Stimulated activated CD4-positive, alpha-beta T cell treated with anti-CD3 and anti-CD28 coated beads, TNF-alpha, amount 100 ng/mL, for 4 hours (primary cell): ENCODE measurements around the gene FAM3B.
A peak's percentile ranks its signal among the peaks of the same experiment; 100 is the strongest.
"Not testable (repeated sequence)": the region's sequence is repeated elsewhere in the genome, so short reads cannot be mapped to it uniquely, and the experiment has no call there.

Experiments used
- DNase-seq, 3 experiments: peaks; one replicate each; pipeline ENCODE4 v3.0.0-alpha.2; 2020; ENCODE audit warnings: low read depth in 3 of 3

FAM3B gene

DNA sequence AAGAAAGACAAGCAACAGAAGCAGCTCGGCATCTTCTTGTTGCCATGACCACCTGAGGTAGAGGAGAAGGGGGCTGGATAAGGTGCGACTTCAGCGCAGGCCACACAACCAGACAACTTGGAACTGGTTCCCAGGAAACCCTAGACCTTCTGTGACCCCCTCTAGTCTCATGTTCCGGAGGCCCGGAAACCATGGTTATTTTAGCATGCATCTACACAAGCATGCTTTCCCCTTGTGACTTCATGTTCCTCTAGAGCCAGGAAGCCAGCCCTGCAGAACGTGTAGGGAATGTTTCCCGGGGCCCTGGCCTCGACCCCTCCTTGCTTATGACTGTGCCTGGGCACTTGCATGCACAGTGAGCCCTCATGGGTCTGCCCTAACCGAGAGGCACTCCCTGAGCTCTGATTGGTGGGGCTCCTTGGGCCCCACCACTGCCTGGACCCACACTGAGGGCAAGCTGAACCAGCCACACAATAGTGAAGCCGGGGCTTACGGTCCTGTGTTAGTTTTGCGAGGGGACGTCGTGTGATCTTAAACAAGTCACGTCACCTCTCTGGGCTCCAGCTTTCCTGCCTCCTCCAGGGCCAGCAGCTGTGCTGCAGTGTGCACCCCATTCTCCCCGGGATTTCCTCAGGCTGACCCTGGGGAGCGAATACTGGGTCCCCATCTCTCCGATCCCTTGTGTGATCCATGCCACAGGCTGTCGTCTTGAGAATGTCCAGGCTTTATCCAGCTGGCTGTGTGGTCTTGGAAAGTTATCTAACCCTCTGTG is 33.2 kb downstream of the FAM3B start:
- DNase-seq = no peak

DNA sequence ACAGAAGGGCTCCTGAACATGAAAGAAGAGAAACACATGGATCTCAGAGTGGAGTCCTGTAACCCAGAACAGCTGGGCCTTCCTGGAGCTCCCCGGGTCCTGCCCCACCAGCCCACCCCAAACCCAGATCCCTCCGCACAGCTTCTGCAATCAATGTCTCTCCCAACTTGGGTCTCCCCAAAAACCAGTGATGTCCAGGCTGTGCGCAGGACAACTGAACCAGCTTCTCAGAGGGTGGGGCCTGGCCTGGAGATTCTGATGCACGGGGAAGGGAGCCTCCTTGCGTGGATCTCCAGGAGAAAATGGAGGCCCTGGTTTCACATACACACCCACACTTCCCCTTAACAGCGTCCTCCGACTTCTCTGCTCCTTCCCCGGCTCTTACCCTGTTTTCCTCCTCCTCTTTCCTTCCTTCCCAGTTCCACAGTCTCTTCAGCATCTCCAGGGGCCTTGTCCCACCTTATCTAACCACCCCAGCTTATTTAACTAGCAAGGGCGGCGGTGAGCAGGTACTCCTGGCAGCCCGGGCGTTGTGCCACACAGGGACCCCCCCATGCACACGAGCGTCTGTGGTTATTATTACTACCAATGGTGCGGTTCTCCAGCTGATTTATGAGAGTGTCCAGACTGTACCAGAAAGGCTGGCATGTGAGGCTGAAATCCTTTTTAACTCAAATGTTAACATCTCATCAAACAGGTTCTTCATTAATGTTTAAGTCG is 34.0 kb downstream of the FAM3B start:
- no peak for DNase-seq

- DNase-seq = no peak
Observed at GRCh38 chr21:41357546-41357945, 40.9 kb downstream of the FAM3B start.

GRCh38 chr21:41358193-41359166 is 41.9 kb downstream of the FAM3B start:
- no peak for DNase-seq

GRCh38 chr21:41359286-41359685 is 42.7 kb downstream of the FAM3B start:
- no peak for DNase-seq

DNA sequence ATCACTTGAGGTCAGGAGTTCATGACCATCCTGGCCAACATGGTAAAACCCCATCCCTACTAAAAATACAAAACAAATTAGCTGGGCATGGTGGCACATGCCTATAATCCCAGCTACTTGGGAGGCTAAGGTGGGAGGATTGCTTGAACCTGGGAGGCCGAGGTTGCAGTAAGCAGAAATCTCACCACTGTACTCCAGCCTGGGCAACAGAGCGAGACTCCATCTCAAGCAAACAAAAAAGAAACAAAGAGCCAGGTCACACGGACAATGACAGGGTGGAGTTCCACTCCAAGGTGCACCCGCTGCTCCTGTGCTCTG is 43.1 kb downstream of the FAM3B start:
- not testable (repeated sequence) for DNase-seq

- no peak for DNase-seq
Observed at GRCh38 chr21:41360072-41360821, 43.6 kb downstream of the FAM3B start.

DNA sequence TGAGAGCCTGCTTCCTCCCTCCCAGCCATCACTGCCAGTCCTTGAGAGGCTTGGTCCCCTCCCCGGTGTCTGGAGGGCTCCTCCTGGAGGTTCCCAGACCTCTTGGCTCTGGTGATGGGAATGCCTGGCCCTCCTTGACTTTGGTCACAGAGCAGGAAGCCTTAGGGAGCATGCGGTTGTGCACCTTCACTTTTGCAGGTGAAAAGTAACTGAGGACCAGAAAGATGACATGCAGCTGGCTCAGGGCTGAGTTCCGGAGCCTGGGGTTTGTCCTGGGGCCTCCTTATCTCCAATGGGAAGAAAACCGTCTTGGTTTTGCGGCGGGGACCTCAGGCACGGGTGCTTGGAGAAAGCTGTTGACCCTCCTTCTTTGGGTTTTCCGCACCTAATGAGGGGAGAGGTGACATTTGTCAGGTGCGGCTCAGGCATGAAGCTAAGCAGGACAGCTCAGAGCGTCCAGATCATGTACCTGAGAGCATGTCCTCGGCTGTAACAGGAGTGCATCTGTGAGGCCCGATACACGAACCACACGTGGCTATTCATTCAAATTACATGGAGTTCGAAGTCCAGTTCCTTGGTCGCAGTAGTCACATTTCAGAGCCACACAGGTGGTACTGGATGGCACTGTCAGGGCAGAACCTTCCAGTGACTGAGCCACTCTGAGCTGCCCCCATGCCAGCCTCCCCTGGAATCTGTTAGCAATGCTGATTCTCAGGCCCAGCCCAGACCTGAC is 44.6 kb downstream of the FAM3B start:
- DNase-seq = no peak

DNA sequence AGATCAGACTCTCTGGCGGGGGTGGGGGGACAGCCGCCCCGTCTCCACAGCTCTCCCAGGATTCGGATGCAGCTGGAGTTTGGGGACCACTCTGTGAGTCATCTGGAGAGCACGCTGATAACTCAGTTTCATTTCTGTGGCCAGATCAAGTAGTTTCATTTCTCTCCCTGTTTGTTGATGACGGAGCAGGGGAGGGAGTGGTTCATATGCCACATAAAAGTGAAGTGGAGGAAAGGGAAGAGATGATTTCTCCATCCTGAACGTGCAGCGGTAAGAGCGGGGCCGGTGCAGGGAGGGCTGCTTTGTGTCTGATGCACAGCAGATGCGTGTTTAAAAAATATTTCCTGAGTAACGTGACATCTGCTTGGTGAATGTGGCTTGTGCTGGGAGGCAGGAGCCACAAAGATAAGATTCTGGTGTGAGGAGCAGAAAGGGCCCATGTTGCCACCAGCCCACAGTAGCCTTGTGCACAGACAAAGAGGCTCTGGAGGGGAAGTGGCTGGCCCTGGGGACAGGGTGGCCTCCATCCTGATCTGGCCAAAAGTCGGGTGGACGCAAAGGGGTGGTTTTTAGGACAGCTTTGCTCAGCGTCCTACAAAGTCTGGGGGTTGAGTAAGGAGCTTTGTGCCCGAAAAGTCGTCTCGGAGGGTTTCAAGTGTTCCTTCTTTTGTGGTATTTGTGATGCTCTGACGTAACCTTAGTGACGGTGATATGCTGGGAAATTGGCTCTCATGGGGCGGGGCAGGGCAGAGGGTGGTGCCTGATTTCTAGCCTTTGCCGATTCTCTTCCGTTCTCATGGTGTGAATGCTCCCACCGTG is 45.4 kb downstream of the FAM3B start, which contains the start of gene MX2:
MX2 (plus strand) TSS at position 242 of the 819 bp plus-strand sequence. CDS start 14,880 bp downstream, outside the sequence.
- peak; percentile 23 to 69 (median 66) for DNase-seq

DNA sequence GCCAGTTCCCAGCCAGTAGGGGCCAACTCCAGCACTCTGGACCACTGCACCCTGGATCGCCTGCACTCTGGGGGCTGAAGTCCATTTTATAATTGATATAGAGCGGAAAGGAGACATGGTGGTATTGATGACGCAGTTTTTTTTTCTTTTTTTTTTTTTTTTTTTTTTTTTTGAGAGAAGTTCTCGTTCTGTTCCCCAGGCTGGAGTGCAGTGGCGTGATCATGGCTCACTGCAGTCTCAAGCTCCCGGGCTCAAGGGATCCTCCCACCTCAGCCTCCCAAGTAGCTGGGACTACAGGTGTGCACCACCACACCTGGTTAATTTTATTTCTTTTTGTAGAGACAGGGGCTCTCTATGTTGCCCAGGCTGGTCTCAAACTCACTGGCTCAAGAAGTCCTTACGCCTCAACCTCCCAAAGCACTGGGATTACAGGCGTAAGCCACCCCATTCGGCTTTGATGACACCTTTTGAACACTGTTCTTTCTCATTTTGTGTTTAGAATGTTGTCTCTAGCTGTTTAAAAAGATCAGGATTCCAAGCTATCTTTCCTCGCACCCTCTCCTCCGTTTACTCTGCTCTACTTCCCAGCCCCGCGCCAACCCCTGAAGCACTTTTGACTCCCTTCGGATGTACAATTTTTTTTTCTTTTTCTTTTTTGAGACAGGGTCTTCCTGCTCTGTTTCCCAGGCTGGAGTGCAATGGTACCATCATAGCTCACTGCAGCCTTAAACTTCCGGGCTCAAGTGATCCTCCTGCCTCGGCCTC is 46.2 kb downstream of the FAM3B start:
- no peak for DNase-seq

DNA sequence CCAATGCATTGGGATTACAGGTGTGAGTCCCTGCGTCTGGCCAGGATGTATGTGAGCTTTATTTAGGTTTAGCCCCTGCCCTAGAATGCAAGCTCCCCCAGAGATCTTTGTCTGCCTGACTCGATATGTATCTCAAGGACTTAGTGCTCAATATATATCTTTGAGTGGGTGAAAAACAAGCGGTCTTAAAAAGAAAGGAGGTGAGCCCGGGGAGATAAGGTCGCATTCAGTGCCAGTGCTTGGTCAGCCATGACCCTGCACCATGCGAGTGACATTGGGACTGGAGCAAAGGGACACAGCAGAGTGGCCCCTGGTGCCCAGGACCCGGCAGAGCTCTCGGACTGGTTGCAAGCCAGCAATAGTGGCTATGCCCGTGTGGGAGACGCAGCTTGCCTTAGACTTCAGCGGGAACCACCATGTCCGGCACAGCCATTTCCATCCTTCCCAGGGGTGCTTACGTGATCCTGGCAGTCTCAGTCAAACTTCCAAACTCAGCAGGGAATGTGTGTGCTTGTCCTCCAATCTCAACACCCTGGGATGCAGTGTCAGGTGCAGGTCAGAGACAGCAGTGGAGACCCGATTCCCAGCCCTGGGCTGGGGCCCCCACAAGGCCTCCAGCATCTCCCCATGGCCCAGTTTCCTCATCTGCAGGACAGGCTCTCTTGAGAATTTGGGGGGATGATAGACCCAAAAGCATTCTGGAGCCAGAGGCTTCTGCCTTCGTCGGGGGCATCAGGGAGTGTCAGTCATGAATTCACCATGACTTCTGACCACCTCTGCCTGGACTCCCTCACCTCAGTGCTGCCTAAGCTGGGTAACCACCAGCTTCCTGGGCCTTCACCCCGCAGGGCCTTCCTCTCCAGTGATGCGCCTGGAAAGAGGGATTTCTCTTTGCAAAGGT is 47.0 kb downstream of the FAM3B start:
- DNase-seq = no peak

DNA sequence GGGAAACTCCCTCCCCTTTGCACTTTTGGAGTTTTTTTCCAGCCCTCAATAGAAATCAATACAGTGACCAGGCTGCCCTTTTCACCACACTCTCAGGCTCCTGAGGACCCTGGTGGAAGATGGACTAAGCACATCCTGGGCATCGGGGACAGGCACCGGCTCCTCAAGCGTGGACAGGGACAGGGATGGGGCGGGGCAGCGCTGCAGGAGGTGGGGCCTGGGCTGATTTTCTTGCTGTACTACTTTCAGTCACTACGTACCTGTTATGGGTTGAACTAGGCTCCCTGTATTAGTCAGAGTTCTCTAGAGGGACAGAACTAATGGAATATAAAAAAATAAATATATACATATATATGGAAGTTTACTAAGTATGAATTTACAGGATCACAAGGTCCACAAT is 47.7 kb downstream of the FAM3B start:
- no peak for DNase-seq

GRCh38 chr21:41365377-41366107 is 48.9 kb downstream of the FAM3B start:
- DNase-seq = no peak

GRCh38 chr21:41366522-41367151 is 50.0 kb downstream of the FAM3B start:
- no peak for DNase-seq

GRCh38 chr21:41367301-41367944 is 50.8 kb downstream of the FAM3B start:
- no peak for DNase-seq
